OCI-LY3 (cell line): ENCODE data around the gene PLEKHD1.

Experiments
- EZH2phosphoT487 ChIP-seq: fragments of 200-600 bp; shearing (Covaris generic); IDR thresholded peaks from 2 replicates; pipeline ENCODE4 v1.6.1; 2018; ENCODE audit warnings: antibody characterized with exemption, mixed run types, low read depth
- TF ChIP-seq, protein P1 (sequence below): fragments of 200-600, 300-600 bp; sonication (generic); IDR thresholded peaks from 2 replicates; pipeline ENCODE4 v1.5.1; 2014; ENCODE audit warnings: antibody characterized with exemption, low read length, low read depth

DNA sequence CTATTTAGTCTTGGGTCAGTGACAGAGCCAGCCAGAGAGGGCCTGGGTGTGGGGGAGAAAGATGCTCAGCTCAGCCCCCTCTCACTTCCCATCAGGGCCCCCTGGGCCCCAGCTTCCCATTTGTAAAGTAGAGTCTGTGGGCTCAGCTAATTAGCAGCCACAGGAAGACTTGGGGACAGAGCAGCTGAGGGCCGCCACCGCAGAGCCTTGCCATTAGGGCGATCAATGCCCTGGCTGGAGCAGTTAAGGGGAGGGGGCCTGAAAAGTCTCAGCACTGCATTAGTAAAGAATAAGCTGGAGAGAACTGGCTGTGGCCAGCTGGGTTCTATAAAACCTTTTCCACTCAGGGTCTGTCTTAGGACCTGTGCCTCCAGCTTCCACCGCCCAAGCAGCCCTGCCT is 2.7 kb downstream of the PLEKHD1 start:
- TF ChIP-seq, protein P1, sequence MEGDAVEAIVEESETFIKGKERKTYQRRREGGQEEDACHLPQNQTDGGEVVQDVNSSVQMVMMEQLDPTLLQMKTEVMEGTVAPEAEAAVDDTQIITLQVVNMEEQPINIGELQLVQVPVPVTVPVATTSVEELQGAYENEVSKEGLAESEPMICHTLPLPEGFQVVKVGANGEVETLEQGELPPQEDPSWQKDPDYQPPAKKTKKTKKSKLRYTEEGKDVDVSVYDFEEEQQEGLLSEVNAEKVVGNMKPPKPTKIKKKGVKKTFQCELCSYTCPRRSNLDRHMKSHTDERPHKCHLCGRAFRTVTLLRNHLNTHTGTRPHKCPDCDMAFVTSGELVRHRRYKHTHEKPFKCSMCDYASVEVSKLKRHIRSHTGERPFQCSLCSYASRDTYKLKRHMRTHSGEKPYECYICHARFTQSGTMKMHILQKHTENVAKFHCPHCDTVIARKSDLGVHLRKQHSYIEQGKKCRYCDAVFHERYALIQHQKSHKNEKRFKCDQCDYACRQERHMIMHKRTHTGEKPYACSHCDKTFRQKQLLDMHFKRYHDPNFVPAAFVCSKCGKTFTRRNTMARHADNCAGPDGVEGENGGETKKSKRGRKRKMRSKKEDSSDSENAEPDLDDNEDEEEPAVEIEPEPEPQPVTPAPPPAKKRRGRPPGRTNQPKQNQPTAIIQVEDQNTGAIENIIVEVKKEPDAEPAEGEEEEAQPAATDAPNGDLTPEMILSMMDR: no peak
- TF ChIP-seq EZH2phosphoT487: no peak
